Fibroblast of villous mesenchyme (primary cell): ENCODE results near the gene CREB5. TPM values are rescaled to one million over a fixed set of nuclear protein-coding genes. Genes with fewer than 3 reads are reported as not detected.
A peak's percentile ranks its signal among the peaks of the same experiment; 100 is the strongest.

Experiments
- DNase-seq: peaks from one replicate; pipeline ENCODE4 v3.0.0-alpha.2; 2010; ENCODE audit warnings: low read depth
- H3K4me3 ChIP-seq: 2 replicates; pipeline ENCODE4 v1.5.1; 2011; ENCODE audit warnings: low read depth, mild to moderate bottlenecking, low read length
- CTCF ChIP-seq: IDR thresholded peaks from 2 replicates; pipeline ENCODE4 v1.5.1; 2012; ENCODE audit warnings: low read depth, mild to moderate bottlenecking, low read length; ENCODE audit not compliant: insufficient read depth
- total RNA-seq: library from RNA; depleted of rRNA; stranded (reverse); fragments of >200 nt; gene quantifications from 2 replicates; pipeline ENCODE4 v1.2.3, GENCODE V29; 2012

The CREB5 gene
- total RNA-seq, 1 donor: 6.0 TPM

GRCh38 chr7:28570113-28570969, 158.0 kb downstream of the CREB5 start:
- DNase-seq: no peak
- TF ChIP-seq CTCF: no peak
- no peak overlapping the region for H3K4me3 ChIP-seq

- no peak for TF ChIP-seq CTCF
- no peak overlapping the region for H3K4me3 ChIP-seq
- peak; percentile 22 for DNase-seq
Measured at GRCh38 chr7:28570970-28571288, 158.6 kb downstream of the CREB5 start.

GRCh38 chr7:28571405-28571804, 159.1 kb downstream of the CREB5 start:
- no peak for DNase-seq
- H3K4me3 ChIP-seq: no peak overlapping the region
- no peak for TF ChIP-seq CTCF

- H3K4me3 ChIP-seq: no peak overlapping the region
- no peak for TF ChIP-seq CTCF
Measured at GRCh38 chr7:28572321-28573058, 160.2 kb downstream of the CREB5 start.

GRCh38 chr7:28573059-28573553, 160.8 kb downstream of the CREB5 start:
- no peak overlapping the region for H3K4me3 ChIP-seq
- no peak for TF ChIP-seq CTCF
- peak; percentile 64 for DNase-seq

More at GRCh38 chr7:28572321-28573058, 160.2 kb downstream of the CREB5 start:
- no peak for DNase-seq

- no peak for TF ChIP-seq CTCF
- DNase-seq: peak; percentile 38
- H3K4me3 ChIP-seq: no peak overlapping the region
Measured at GRCh38 chr7:28573651-28574301, 161.5 kb downstream of the CREB5 start.
